RPMI7951 (cell line): ENCODE results near the gene PAMR1. TPM values are rescaled to one million over a fixed set of nuclear protein-coding genes. Genes with fewer than 3 reads are reported as not detected.
A peak's percentile ranks its signal among the peaks of the same experiment; 100 is the strongest.

ENCODE experiments used
- DNase-seq: peaks from one replicate; pipeline ENCODE4 v3.0.0-alpha.2; 2012; ENCODE audit warnings: low read depth
- total RNA-seq: library from RNA; depleted of rRNA; stranded (reverse); fragments of >200 nt; shearing (Covaris generic); gene quantifications from 2 replicates; pipeline ENCODE4 v1.2.3, GENCODE V29; 2014

Gene PAMR1
- total RNA-seq, 1 experiment from 2014 or later = 0.24 TPM

DNA sequence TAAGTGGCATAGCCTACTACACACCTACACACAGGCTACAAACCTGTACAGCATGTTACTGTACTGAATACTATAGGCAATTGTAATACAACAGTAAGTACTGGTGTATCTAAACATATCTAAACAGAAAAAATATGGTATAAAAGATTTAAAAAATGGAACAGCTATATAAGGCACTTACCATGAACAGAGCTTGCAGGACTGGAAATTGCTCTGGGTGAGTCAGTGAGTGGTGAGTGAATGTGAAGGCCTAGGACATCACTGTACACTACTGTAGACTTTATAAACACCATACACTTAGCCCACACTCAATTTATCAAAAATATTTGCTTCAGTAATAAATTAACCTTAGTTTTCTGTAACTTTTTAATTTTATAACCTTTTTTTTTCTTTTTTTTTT is 24.7 kb downstream of the PAMR1 start:
- no peak for DNase-seq

DNA sequence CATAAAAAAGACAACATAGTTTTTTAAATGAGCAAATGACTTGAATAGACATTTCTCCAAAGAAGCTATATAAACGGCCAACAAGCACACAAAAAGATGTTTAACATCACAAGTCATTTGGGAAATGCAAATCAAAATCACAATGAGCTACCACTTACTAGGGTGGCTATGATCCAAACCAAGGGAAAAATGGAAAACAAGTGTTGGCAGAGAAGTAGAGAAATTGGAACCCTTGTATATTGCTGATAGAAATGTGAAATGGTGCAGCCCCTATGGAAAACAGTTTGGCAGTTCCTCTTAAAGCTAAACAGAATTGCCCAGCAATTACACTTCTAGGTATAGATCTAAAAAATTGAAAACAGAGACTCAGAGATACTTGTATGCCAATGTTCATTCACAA is 29.0 kb downstream of the PAMR1 start:
- DNase-seq = no peak

DNA sequence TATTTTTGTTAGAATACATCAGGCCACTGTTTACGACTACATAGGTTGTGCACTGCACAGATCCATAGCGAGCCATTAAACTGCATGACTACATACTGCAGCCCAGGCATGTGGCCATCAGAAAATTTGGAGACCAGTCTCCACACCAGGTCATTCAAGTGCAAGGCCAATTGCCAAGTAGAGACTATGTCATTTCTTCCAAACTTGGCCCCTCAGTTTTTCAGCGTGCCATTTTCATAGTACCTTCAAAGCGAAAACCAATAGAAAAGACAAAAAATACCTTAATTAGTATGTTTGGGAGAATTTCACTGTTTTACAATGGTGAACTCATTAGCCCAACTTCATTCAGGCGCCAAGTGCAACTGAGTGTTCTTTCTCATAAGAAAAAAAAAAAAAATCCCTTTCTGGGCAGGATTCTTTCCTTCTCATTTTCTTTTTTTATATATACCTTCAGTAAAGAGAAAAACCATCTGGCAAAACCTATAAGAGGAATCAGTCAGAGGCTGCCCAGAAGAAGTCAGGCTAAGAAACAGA is 30.4 kb downstream of the PAMR1 start:
- no peak for DNase-seq

DNA sequence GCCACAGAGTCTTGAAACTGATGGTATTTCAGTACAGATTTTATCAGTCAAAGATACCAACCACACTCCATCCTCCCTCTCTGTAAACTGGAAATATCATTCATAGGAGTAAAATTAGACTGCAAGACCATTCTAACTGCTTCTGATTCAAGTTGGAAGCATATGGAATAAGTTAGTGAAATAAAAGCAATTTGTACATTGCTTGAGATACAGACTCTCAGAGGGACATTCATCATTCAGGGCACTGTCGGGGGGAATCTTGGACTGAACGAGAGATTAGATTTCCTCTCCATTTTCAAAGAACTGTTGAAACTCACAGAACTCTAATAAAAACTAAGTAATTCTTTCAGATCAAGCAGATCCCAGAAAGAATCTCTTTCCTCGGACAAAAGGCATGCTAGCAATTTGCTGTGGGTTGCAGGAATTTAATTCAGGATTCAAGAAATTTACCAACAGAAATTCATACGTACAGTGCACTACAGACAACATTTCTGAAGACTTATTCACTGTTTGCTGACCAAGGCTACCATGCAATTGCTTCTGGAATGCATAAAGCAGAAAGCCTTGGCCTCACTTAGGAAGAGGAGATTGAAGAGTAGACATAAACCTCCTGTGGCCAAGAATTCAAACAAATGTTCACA is 34.1 kb downstream of the PAMR1 start:
- peak; percentile 71 for DNase-seq

DNA sequence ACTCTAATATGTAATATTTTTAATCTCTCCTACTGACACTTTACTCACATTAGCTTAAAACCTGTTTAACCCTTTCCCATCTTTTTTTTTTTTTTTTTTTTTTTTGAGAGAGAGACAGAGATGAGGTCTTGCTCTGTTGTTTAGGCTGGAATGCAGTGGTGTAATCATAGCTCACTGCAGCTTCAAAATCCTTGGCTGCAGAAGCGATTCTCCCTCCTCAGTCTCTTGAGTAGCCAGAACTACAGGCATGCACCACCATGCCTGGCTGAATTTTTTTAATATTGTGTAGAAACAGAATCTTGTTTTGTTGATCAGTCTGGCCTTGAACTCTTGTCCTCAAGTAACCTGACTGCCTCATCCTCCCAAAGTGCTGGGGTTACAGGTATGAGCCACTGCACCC is 37.3 kb downstream of the PAMR1 start:
- DNase-seq = no peak

DNA sequence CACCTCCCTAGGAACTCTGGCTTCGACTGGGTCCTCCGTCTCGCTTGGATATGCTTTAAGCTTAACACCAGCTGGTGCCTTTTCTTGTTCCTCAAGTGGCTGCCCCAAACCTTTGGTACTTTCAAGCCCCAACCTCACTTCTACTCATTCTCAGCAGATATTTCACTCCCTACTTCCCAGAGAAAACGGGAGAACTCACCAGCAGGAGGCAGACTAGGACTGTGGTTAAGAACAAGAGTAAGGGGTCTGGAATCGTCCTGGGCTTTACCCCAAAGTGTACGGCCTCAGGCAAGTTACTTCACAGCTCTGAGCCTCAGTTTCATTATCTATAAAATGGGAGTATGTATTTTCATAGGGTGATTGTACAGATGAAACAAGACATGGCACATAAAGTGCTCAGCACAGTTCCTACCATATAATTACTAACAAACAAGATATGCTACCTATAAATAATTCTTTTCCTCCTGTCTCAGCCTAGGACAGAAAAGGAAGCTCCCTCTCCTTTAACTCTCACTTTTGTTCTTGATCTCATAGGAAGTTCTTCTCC is 37.8 kb downstream of the PAMR1 start:
- peak; percentile 27 for DNase-seq

DNA sequence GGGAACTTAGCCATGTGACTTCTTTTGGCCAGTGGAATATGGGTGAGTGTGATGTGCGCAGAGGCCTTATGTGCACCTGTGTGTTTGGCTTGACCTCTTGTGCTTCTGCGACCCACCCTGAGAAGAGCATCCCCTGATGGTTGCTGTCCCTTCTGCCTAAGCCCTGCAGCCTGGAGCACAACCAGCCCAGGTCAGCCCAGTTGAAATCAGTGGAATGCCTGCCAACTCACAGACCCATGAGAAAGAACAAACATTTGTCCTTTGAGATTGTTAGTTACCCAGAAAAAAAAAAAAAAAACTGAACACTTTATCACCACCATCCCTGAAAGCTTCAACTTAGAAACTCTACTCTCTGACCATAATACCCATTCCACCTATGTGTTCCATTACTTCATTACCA is 38.5 kb downstream of the PAMR1 start:
- DNase-seq = no peak

DNA sequence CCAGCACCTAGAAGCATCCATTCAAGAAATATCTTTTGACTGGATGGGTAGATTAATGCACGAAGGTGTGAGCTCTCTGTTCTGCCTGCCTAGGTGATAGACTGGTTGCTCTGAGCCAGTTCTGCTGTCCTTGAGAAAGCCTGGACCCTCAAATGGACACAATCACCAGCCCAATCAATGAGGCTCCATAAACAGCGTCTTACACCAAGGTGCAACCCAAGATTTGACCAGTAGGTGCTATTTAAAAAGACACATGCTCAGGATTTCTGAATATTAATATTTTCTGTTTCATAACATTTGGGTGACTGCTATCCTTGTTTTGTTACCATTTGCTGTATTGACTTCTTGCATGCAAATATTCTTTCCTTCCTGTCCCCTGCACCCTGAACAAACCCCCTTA is 39.0 kb downstream of the PAMR1 start:
- DNase-seq = no peak

DNA sequence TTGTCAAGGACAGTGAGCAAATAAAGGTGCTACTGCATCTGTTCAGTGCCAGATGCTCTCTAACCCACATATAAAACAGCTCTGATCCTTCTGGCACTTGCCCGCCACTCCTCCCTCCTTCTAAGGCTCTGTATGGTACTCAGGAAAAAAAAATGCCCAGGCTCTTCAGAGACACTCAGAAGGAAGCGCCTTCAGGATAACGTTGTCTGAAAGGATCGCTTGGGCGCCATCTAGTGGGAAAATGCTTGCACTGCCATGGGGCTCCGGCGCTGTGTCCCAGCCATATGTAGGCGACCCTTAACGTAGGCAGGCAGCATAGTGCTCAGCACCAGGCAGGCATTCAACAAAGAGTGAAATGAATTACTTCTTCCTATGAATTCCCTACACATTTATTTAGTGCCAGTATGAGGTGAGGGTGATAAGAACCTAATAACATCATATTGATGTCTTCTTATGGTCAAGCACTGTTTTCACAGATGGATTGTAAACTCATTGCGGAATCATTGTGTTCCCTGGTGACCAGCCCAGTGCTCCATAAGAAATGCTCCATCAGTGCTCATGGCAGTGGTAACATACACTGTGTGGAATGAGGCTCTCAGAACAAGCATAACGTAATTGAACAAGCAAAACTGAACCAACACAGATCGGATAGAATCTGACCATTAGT is 39.6 kb downstream of the PAMR1 start:
- DNase-seq = peak; percentile 69

DNA sequence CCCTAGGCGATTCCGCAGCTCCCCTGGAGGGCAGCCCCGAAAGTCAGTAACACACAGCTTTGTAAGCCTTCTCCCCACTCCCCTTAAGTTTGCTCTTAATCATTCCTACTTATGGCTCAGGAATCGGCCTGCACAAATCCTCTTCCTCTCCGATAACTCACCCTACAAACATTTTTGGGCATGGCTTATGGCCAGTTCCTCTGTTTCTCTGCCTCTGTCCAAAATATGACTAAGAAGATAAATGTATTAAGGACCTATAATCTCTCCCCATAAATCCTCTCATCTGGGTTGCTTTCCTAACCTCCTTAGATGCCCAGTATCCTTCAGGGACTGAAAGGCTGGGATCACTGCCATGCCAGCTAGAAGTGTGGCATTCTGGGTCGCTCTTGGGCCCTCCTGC is 41.0 kb downstream of the PAMR1 start:
- DNase-seq = peak; percentile 57

DNA sequence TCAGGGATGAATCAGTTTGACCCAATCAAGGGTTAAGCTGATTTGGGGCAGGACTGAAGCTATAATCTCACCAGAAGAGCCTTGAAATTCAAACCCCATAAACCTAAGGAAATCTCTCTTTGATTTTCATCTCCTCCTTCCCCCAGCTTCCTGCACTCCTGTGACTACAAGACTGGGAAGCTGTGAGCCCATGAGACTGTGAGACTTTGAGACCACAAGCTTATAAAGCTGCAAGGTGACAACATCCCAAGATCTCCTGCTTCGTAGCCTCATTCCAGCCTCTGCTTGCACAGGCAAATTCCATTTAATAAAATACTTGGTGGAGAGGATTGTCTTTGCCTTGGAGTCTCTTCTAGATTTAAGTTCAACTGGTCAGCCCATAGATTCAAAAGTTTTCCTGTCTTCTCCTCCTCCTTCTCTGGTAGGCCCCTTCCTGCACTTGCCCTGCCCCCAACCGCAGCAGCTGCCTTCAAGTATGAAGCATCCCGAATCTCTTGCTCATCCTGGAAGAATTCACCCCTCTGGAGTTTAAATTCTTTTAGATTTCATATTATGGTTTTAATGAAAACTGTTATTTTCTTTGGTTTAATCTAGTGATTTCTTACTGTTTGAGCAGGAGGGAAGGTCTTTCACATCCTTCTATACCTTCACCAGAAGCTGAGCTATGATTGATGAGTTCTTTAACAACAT is 42.1 kb downstream of the PAMR1 start:
- DNase-seq = peak; percentile 33

DNA sequence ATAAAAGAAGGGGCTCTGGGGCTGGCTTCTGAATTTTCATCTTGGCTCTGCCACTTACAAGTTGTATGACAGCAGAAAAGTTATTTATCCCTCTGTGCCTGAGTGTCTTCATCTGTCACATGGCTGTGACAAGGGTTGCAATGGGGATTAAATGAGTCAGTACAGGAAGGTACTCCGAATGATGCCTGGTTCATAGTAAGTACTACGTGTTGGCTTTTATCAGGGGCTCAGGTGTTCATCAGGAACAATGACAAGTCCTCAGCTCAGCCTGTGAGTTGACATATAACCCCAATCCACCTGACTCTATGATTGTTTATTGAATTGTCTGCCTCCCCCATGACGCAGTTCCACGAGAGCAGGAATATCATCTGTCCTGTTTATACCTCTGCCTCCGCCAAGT is 45.7 kb downstream of the PAMR1 start:
- DNase-seq = no peak

DNA sequence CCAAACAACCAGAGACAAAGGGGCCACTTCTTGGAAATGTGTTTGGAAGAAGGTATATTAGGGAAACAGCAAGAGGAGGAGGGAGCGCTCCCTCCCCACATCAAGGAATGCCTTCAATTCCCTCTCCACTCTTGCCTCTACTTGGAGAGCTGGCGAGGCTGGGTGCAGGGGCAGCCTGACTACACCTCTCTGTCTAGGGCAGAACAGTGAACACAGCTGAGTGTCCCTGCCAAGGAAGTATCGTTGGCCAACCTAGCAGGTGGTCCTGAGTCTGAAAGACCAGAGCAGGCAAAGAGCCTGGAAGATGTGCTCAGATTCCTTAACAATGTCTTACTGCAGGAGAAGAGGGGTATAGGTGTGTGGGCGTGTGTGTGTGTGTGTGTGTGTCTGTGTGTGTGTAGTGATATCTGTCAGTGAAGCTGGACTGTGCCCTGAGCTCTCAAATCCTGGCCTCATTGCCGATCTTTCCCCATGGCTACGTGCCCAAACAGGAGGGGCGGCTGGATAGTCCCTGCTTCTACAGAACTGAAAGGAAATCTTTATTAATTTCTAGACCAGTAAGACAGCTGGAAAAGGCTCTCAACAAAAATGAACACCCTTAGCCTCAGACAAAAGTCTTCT is 46.8 kb downstream of the PAMR1 start:
- no peak for DNase-seq

DNA sequence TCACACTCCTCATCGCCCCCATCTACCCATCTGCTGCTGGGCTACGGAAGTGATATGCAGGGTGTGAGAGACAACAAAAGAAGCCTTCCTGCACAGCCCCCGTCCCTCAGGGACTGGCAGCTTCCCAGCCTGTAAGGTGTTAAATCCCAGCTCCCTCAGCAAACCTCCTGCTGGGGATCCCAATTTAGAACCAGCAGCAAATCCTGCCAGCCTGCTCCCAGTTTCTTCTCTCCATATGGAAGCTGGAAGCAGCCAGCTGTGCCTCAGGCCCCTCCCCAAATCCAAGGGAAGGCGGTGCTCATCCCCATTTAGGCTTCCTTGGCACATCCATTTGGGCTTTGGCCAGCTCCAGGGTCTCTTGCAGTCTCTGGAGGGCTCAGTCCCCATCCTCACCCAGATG is 47.5 kb downstream of the PAMR1 start:
- DNase-seq = no peak

DNA sequence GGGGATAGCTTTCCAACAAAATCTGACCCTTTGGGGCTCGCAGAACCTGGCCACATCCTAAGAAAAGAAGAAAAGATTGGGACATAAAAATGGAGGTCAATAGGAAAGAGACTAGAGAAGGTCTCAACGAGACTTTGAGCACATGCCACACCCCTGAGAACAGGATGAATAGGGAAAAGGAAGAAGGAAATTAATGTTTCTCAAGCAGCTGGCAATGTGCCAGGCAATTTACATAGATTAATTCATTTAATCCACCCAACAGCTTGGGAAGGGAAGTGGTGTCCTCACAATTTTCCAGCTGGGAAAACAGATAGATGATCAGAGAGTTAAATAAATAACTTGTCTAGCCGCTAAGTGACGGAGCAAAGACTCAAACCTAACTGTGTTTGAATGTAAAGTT is 50.7 kb downstream of the PAMR1 start:
- no peak for DNase-seq

DNA sequence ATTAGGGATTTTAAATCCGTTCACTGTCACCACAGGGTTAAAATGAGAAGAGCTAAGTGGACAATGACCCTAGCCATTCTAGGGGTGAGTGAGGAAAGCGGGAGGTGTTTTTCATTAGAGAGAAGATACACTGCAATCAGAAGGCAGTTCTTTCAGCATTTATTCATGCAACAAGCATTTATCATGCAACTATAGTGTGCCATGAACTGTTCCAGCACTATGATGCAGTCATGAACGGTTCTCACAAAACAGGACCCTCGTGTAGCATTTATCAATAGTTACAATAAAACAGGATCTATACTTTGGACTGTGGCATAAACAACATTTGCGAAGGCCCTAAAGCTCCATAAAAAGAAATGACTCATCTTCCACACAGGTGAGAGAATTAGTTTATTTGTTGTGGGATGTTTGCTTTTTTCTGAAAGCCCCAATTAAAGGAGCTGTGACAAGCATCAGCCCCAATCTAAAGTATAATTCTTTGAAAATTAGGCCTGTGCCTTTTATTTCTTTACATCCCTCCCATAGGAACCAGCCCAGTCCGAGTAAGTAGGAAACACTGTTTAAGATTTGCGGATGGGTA is 51.5 kb downstream of the PAMR1 start:
- no peak for DNase-seq

DNA sequence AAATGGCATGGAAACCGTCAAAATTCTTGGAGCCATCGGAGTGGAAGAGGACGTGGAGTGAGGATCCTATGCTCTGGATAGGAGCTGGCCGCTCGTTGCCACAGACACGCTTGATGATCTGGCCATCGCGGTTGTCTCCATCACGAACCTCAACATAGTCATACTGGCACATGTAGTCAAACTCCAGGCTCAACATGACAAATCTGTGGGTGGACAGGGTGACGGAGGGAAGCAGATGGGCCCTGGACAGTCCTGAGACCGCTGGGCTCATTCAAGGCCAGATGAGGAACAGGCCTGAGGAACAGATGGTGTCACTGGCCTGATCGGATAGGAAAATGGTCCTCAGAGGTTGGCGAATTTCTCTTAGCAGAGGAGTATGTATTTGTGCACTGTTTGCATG is 54.8 kb downstream of the PAMR1 start:
- no peak for DNase-seq

DNA sequence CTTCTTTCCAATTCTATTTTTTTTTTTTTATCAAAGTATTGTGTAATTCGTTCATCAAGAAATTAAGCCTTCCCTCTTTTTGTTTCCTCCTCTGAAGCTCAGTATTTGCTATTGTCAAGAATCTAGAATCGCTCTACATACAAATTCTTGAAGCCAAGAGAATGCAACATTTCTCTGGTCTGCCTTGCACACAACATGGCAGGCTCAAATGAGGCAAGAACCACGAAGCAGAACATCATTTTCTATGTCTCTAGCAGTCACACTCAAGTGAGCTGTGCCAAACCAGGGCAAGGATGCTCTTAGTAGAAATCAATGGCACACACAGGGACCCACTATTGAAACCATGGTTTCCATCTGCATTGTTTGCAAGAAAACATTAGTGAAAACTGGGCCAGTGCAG is 59.4 kb downstream of the PAMR1 start:
- no peak for DNase-seq

DNA sequence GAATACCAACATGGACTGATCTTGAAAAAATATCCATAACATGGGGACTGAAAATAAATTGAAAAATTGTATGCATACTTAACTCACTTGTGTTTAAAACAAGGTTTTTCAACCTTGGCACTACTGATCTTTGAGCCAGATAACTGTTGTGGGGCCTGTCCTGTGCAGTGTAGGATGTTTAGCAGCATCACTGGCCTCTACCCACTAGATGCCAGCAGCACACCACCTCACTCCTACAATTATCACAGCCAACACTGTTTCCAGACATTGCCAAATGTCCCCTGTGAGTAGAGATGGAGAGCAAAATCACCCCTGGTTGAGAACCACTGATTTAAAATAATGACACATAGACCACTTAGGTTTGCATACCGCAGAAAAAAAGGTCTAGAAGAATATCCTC is 61.1 kb downstream of the PAMR1 start:
- peak; percentile 26 for DNase-seq

DNA sequence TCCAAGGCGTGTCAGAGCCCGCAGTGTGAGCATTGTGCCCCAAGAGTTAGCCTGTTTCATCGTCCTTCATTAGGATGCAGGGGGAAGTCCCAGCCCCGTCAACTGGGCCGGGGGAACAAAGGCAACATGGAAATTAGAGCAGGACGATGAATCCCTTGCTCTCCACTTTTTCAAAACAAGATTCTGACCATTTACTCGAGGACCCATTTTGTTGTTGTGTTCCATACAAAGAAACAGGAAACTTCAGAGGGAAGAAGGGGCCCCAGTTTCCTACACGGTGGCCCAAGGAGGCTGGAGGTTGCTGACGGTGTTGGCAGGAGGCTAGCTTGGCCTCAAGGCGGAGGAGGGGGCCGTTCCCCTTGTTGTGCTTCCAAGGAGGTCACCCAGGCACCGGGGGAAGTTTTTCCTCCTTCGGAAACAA is 62.1 kb downstream of the PAMR1 start:
- DNase-seq = no peak

DNA sequence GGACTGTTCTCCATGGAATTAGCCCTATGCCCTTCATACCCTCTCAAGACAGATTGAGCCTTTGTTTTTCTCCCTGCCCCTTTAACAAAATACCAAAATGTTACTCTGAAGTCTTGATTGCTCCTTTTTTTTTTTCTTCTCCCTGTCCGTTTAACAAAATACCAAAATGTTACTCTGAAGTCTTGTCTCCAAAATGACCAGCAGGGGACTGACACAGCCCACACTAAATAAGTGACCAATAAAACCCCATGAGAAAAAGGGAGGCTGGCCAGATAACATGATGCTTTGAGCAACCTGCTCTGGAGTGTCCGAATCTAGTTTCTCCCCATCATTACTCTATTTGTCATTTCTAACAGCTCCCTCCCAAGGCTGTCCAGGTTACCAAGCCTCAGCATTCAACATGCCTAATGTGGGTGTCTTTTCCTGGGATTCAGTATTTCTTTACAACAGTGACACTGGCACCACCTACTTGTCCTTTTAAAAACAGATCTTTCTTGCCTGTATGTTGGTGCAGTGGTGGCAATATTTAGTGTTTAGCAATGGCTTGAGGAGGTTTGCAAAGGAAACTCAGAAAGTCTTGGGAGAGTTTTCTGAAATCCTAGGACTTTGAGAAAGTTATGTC is 63.4 kb downstream of the PAMR1 start:
- DNase-seq = no peak
